KOPT-K1 (cell line): ENCODE data around the gene TMCO4.
"Not testable (repeated sequence)": the region's sequence is repeated elsewhere in the genome, so short reads cannot be mapped to it uniquely, and the experiment has no call there.

ENCODE experiments used
- H3K27ac ChIP-seq: fragments of 200-600 bp; sonication (generic); 2 replicates; pipeline ENCODE4 v1.5.1; 2016; ENCODE audit warnings: antibody characterized with exemption, mild to moderate bottlenecking, low read depth, low read length; ENCODE audit not compliant: poor library complexity, severe bottlenecking
- H3K36me3 ChIP-seq: fragments of 200-600 bp; sonication (generic); 2 replicates; pipeline ENCODE4 v1.5.1; 2017; ENCODE audit warnings: antibody characterized with exemption, mild to moderate bottlenecking, low read length, moderate library complexity; ENCODE audit not compliant: insufficient read depth
- H3K9me3 ChIP-seq: fragments of 200-600 bp; sonication (generic); 2 replicates; pipeline ENCODE4 v1.5.1; 2017; ENCODE audit warnings: antibody characterized with exemption, low read length, mild to moderate bottlenecking; ENCODE audit not compliant: insufficient read depth, poor library complexity, severe bottlenecking

TMCO4 gene

DNA sequence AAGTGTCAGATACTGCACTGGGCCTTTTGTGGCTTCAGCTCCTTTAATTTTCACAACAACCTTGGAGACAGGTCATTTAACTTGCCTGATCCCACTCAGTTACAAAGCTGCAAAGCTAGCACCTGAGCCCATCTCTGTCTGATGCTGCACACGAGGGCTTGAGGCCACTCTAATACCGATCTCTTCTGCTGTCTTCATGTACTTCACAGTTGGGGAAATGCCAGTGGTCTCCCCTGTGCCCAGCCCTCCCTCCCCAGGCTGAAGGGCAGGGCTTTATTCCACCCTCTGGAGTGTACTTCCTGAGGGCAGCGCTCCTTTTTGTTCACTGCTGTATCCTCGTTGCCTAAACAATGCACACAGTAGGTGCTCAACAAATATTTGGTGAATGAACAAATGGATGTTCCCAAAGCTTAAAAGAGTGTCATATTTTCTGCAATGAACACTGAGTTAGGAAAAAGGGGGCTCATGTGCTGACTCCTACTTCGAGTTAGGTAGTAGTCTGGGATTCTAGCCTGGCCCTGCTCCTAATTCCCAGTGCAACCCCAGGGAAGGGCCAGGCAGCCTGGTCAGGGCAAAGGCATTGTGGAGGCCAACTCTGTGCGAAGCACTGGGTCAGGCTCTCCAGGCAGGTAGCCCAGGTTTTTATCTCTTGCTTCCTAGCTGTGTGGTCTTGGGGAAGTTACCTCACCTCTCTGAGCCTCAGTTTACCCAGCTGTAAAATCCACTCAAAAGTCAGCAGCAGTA lies 1.1 kb downstream of the TMCO4 start:
- Histone ChIP-seq H3K36me3 (no peaks in the 10 kb centered on the region), H3K27ac (no peak overlapping the region)

DNA sequence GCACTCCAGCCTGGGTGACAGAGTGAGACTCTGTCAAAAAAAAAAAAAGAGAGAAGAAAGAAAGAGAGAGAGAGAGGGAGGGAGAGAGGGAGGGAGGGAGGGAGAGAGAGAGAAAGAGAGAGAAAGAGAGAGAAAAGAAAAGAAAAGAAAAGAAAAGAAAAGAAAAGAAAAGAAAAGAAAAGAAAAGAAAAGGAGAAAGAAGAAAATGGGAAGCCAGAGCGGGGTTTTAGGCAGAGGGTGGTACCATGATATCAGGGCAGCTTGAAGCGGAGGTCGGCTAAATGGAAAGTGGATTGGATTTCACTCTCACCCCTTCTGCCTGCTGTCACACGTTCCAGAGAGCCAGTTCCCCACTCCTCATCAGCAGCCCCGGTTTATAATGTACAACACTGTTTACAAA lies 1.9 kb downstream of the TMCO4 start:
- no peaks in the 10 kb centered on the region for H3K9me3 ChIP-seq
- no peaks in the 10 kb centered on the region for H3K36me3 ChIP-seq
- H3K27ac ChIP-seq, result no peak overlapping the region

More for the DNA sequence above, 1.1 kb downstream of the TMCO4 start:
- no peaks in the 10 kb centered on the region for H3K9me3 ChIP-seq

DNA sequence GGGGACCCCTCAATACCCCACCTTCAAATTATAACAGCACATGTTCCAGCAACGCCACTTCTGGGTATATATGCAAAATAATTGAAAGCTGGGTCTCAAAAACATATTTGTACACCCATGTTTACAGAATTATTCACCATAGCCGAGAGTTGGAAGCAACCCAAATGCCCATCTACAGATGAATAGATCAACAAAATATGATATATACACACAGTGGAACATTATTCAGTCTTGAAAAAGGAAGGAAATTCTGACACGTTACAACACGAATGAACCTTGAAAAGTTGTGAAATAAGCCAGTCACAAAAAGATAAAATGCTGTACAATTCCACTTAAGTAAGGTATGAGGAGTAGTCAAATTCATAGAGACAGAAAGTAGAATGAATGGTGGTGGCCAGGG lies 5.1 kb downstream of the TMCO4 start:
- no peaks in the 10 kb centered on the region for H3K9me3 ChIP-seq
- no peak overlapping the region for H3K27ac ChIP-seq
- no peaks in the 10 kb centered on the region for H3K36me3 ChIP-seq

DNA sequence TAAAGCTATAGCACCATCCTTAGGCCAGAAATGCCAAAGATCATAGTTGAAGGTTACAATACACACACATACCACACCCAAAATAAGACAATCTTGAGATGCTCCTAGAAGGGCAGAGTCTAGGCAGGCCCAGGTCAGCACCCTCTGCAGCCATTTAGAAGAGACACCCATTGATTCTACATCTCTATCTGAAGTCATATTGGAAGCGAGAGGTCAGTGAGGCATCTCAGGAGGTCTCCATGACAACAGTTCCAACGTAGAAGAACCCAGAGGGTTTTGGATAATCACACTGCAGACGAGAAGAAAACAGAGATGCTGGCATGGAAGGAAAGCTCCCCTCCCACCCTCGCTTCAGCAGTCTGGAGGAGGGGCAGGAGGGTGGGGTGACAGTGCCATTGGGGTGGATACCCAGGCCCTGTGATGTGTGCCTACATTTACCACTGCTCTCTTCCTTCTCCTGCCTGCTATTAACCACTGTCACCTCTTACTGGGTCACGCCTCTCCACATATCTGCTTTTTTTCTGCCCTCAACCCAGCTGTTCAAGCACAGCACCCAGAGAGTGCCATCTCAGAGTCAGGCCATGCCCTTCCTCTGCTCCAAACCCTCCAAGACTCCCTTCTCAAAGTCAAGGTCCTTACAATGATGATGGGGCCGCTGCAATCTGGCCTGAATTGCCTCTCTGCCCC lies 6.2 kb downstream of the TMCO4 start:
- Histone ChIP-seq H3K9me3 (no peaks in the 10 kb centered on the region), H3K27ac (no peak overlapping the region)

DNA sequence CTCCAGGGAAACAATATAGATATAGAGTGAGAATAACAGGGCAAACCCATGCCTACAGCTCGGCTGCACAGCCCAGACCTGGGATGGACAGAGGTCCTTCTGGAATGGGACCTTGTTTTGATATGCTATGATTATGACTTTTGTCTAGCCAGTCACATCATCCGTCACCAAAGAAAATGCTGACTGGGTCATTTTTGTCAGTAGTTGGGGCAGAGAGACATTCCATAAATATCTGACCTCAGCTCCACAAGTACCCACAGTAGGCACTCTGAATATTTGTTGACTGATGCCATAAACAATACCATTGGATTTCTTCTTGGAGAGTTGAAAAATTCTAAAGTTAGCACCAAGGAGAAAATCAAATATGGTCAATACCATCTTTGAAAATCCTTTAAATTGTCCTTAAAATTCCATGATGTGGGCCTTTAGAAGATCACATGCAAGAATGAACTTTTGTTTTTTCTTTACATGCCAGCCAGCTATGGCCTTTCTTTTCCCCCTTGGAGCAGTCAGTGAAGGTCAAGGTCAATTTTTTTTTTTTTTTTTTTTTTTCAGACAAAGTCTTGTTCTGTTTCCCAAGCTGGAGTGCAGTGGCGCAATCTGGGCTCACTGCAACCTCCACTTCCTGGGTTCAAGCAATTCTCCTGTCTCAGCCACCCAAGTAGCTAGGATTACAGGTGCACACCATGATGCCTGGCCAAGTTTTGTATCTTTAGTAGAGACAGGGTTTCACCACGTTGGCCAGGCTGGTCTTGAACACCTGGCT lies 7.3 kb downstream of the TMCO4 start:
- Histone ChIP-seq H3K36me3 (no peaks in the 10 kb centered on the region), H3K27ac (no peak overlapping the region), H3K9me3 (no peaks in the 10 kb centered on the region)

More for the DNA sequence above, 6.2 kb downstream of the TMCO4 start:
- no peaks in the 10 kb centered on the region for H3K36me3 ChIP-seq

DNA sequence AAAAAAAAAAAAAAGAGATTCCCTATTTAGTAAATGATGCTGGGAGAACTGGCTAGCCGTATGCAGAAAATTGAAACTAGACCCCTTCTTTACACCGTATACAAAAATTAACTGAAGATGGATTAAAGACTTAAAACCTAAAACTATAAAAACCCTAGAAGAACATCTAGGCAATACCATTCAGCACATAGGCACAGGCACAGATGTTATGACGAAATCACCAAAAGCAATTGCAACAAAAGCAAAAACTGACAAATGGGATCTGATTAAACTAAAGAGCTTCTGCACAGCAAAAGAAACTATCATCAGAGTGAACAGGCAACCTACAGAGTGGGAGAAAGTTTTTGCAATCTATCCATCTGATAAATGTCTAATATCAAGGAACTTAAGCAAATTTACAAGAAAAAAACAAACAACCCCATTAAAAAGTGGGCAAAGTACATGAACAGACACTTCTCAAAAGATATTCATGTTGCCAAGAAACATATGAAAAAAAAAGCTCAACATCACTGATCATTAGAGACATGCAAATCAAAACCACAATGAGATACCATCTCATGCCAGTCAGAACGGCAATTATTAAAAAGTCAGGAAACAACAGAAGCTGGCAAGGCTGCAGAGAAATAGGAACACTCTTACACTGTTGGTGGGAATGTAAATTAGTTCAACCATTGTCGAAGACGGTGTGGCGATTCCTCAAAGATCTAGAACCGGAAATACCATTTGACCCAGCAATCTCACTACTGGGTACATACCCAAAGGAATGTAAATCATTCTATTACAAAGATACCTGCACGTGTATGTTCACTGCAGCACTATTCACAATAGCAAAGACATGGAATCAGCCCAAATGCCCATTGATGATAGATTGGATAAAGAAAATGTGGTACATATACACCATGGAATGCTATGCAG lies 9.4 kb downstream of the TMCO4 start:
- H3K27ac ChIP-seq, H3K9me3 ChIP-seq, H3K36me3 ChIP-seq: not testable (repeated sequence)

DNA sequence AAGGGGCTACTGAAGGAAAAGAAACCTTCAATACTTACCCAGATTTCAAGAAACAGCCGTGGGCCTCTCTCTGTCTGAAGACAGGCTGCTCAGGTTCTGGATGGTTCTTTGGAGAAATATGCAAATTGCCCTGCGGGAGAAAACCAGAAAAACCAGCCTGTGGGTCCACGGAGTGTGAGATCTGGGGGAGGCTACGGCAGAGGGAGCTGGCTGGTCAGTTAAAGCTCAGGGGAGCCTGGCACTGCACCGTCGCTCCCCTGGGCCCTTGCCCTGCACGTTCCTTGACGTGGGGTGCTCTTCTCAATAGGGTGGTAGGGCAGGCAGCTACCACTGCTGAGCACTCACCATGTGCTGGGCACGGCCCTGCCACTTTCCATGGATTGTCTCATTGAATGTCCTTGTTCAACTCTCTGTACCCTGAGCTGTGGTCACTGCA lies 12.7 kb downstream of the TMCO4 start:
- H3K27ac ChIP-seq, result no peak overlapping the region
- H3K36me3 ChIP-seq, result no peaks in the 10 kb centered on the region
- no peaks in the 10 kb centered on the region for H3K9me3 ChIP-seq

DNA sequence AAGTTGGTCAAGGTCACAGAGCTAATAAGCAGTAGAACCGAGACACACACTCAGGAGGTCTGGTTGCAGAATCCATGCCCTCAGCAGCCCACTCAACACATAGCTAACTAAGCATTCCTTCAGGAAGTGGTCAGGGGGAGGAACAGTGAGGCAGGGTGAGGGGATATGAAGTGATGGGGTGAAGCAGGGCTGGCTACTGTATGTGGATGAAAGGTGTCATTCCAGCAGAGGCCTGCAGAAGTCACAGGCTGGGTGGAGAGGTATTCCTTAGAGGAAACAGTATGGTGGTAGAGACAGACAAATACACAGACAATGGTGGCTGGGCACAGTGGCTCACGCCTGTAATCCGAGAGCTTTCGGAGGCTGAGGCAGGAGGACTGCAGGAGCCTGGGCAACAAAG lies 14.1 kb downstream of the TMCO4 start:
- Histone ChIP-seq H3K36me3 (no peaks in the 10 kb centered on the region), H3K27ac (no peak overlapping the region), H3K9me3 (no peaks in the 10 kb centered on the region)

DNA sequence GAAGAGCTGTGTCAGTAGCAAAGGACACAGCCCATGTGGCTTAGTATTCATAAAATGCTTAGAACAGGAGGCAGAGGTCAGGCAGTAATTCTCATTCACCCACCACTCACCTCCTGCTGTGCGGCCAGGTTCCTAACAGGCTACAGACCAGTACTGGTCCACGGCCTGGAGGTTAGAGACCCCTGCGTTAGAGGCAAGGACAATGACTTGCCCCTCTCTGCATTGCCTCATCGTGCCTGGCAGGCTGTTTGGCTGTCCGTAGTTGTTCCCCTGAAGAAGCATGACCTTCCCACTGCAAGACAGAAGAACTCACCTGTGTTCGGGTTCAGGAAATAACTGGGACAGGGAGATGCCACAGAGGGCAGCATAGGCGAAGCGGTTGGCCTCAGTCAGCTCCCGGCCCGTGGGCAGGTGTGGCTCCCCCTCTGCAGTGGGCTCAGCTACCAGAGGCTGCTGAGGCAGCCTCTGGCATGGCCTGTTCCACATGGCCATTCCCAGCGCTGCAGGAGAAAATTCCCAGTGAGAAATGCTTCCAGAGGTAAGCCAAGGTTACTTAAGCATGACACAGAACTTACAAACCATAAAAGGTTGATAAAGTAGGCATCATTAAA lies 19.3 kb downstream of the TMCO4 start:
- no peaks in the 10 kb centered on the region for H3K9me3 ChIP-seq
- no peaks in the 10 kb centered on the region for H3K36me3 ChIP-seq
- no peak overlapping the region for H3K27ac ChIP-seq

DNA sequence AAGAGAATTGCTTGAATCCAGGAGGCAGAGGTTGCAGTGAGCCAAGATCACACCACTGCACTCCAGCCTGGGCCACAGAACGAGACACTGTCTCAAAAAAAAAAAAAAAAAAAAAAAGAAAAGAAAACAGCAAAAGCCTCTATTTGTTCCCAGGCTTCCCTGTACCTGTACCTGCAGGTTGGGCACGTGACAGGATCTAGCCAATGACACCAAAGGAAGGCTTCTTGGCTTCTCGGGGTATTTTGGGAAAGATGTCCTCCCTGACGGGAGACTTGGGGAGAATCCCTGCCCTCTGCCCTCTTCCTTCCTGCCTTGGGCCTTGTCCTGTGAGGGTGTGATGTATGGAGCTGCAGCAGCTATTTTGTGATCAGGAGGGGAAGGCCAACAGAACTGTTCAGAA lies 22.8 kb downstream of the TMCO4 start:
- Histone ChIP-seq H3K27ac (no peak overlapping the region), H3K36me3 (no peaks in the 10 kb centered on the region), H3K9me3 (no peaks in the 10 kb centered on the region)

DNA sequence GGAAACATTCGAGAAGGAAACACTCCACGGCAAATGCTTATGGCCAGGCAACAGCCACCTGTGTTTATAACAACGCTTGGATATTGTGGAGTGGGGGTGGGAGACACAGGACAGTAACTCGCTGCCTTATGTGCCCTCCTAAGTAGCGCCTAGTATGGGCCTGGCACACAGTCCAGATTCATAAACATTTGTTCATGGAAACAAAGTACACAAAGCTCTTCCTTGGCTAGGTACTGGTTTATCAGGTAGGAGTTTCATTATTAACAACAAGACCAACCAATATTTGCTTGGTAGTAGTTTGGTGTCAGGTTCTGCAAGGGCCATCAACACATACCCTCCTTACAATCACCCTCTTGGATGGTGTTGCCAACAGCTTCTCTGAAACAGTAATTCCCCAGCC lies 23.4 kb downstream of the TMCO4 start:
- Histone ChIP-seq H3K36me3 (no peaks in the 10 kb centered on the region), H3K27ac (no peak overlapping the region), H3K9me3 (no peaks in the 10 kb centered on the region)

DNA sequence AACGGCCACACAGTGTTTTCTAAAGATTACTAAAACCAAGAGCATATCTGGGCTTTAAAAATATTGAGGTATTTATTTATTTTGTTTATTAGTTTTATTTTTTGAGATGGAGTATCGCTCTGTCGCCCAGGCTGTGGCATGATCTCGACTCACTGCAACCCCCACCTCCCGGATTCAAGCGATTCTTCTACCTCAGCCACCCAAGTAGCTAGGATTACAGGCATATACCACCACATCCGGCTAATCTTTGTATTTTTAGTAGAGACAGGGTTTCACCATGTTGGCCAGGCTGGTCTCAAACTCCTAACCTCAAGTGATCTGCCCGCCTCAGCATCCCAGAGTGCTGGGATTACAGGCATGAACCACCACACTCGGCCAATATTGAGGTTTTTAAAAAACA lies 23.9 kb downstream of the TMCO4 start:
- Histone ChIP-seq H3K9me3 (no peaks in the 10 kb centered on the region), H3K36me3 (no peaks in the 10 kb centered on the region), H3K27ac (no peak overlapping the region)

DNA sequence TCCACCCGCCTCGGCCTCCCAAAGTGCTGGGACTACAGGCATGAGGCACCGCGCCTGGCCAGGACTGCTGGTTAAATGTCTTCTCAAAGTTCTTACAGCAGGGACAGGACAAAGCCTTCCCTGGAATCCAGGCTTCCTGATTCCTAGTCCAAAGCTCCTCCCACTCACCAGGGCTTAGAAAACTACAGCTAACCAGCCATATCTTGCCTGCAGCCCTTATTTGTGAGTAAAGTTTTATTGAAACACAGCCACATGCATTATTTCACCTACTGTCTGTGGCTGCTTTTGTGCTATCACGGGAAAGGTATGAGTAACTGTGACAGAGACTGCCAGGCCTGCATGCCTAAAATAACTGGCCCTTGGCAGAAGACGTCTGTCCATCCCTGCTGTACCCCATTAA lies 24.4 kb downstream of the TMCO4 start:
- Histone ChIP-seq H3K9me3 (no peaks in the 10 kb centered on the region), H3K27ac (no peak overlapping the region), H3K36me3 (no peaks in the 10 kb centered on the region)

DNA sequence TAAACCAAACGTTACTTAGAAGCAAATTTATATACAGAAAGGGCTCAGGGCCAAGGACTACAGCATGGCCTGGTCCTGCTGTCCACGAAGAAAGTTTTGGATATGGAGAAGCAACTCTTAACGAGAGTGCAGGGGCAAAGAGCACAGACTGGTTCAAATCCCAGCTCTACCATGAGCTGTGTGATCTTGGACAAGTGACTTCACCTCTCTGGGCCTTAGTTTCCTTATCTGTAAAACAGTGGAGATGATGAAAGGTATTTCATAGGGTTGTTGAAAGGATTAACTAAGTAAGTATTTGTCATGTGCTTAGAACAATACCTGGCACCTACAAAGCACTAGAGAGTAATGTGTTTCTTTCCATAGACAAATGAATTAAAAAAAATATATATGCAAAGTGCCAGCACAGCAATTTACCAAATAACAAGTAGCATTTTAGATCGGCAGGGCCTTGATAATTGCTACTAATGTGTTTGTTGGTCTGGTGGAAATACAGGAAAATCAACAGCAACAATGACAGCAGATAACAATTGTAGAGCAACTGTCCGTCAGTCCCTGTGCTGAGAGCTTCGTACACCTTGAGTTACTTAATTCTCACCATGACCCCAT lies 25.4 kb downstream of the TMCO4 start:
- Histone ChIP-seq H3K9me3 (no peaks in the 10 kb centered on the region), H3K27ac (no peak overlapping the region), H3K36me3 (no peaks in the 10 kb centered on the region)
